Activated T-cell treated with anti-CD3 and anti-CD28 coated beads, Interleukin-2, amount 50 U/mL, for 4 hours (primary cell): Measurements from ENCODE around the gene DGKG. TPM values are rescaled to one million over a fixed set of nuclear protein-coding genes. Genes with fewer than 3 reads are reported as not detected.

Experiments
- ATAC-seq, 2 donors: fragments of 200-7000 bp; cut with Tn5 transposase; one replicate each; pipeline ENCODE4 v1.10.0; 2021
- DNase-seq: peaks from one replicate; pipeline ENCODE4 v3.0.0-alpha.2; 2020
- H3K27me3 Mint-ChIP-seq: one replicate; pipeline ENCODE4 v1.8.0; 2021; ENCODE audit warnings: low read depth, mixed read lengths
- H3K36me3 Mint-ChIP-seq: one replicate; pipeline ENCODE4 v1.8.0; 2022; ENCODE audit warnings: mixed read lengths; ENCODE audit not compliant: insufficient read depth
- H3K4me1 Mint-ChIP-seq: one replicate; pipeline ENCODE4 v1.8.0; 2021; ENCODE audit warnings: low read depth, mixed read lengths
- H3K4me3 Mint-ChIP-seq: one replicate; pipeline ENCODE4 v1.8.0; 2021; ENCODE audit warnings: mild to moderate bottlenecking, moderate library complexity, mixed read lengths
- H3K9me3 Mint-ChIP-seq: one replicate; pipeline ENCODE4 v1.8.0; 2021; ENCODE audit warnings: mixed read lengths
- total RNA-seq, 3 donors: library from RNA; stranded (reverse); gene quantifications; one replicate each; pipeline ENCODE4 v1.2.1, GENCODE V29; 2021

The DGKG gene
- total RNA-seq, 3 donors from 2014 or later: 0.27 to 1.2 (median 0.40) TPM

- Mint-ChIP-seq H3K36me3 (no peaks in the 10 kb centered on the region), H3K4me1 (peaks cover 6% of the 10 kb centered on the region), H3K9me3 (peaks cover 5% of the 10 kb centered on the region), H3K27me3 (peaks cover 2% of the 10 kb centered on the region), H3K4me3 (no peak overlapping the region)
- no peak for ATAC-seq
- DNase-seq: no peak
These were observed 19.6 kb upstream of the DGKG start for GRCh38 chr3:186381424-186382216.

DNA sequence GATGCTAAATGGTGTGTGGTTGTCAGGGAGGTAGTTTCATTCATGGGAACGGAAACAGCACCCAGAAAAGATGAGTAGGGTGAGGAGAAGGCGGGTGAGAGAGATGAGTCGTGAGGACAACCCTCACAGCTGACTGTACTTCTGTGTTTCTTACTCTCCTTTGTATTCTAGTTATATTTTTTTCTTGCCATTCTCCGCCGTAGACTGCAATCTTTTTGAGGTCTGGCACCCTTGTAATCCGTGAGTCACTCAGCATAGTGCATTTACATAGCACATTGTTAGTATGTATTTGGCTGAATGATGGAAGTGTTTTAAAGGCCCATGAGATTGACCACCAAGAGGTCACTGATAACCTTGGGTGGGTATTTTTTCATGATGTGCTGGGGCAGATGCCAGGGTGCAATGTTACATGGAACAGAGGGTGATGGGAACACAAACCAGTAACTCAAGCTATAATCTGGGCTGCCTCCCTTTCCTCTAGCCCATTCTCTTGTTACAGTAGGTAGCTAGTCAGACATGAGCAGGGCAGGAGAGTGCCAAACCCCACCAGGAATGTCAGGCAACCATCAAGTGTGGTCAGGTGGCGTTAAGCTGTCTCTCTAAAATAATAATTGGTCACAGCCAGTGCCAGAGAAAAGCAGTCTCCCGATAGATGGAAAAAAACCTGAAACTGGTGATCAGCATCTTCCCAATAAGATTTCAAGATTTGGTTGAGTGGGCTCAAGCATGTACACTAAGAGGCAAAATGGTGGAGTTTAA is 18.8 kb upstream of the DGKG start:
- Mint-ChIP-seq H3K27me3 (peaks cover 8% of the 10 kb centered on the region), H3K9me3 (peaks cover 5% of the 10 kb centered on the region), H3K36me3 (no peaks in the 10 kb centered on the region), H3K4me1 (peaks cover 6% of the 10 kb centered on the region), H3K4me3 (no peak overlapping the region)
- peak; percentile 77 to 84 for ATAC-seq
- DNase-seq: no peak

- Mint-ChIP-seq H3K4me1 (peaks cover under 1% of the 10 kb centered on the region), H3K9me3 (peaks cover 5% of the 10 kb centered on the region), H3K4me3 (no peak overlapping the region), H3K27me3 (peaks cover 21% of the 10 kb centered on the region), H3K36me3 (no peaks in the 10 kb centered on the region)
- no peak for DNase-seq
- ATAC-seq: no peak
These were observed 13.4 kb upstream of the DGKG start for GRCh38 chr3:186375443-186375842.

- Mint-ChIP-seq H3K4me1 (no peaks in the 10 kb centered on the region), H3K9me3 (peaks cover 5% of the 10 kb centered on the region), H3K4me3 (no peak overlapping the region), H3K36me3 (no peaks in the 10 kb centered on the region), H3K27me3 (peaks cover 23% of the 10 kb centered on the region)
- ATAC-seq (no peak), DNase-seq (no peak)
These were observed 12.3 kb upstream of the DGKG start for GRCh38 chr3:186374376-186374775.

DNA sequence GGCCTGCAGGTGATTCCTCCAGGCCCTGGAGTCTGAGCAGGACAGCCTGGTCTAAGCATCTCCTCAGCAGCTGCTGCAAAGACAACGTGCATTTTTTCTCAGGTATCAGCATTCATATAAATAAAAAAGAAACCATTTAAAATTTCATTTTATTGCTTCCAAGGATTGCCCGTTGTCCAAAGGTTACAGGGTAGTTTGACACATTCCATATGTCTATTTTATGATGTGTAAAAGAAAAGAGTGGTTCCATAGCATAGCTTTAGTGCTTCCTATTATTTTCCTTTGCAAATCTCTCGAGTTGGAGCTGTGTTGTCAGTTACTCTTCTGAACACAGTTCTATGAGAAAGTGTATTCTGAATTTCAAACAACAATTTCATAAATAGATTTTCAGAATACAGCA is 7.2 kb upstream of the DGKG start:
- no peak for ATAC-seq
- H3K9me3 Mint-ChIP-seq: no peaks in the 10 kb centered on the region
- no peak overlapping the region for H3K4me3 Mint-ChIP-seq
- DNase-seq: no peak
- H3K4me1 Mint-ChIP-seq: no peaks in the 10 kb centered on the region
- peaks cover 14% of the 10 kb centered on the region for H3K27me3 Mint-ChIP-seq
- no peaks in the 10 kb centered on the region for H3K36me3 Mint-ChIP-seq

DNA sequence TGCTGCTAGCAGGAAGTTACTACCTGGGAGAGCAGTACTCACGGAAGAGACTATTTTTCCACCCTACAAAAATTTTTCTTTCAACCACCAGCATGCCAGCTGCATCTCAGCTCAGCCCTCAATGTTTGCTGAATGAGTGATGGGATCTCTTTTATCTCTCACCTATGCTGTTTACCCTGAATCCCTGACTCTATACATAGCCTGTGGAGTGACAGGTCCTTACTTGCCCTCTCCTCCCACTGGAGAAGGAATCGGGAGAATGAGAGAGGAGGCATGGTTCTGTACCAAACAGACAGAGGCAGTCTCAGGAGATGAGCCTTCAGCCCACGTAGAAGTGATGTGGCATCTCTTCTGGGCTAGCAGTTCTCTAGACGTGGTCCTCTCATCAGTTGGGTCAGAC is 6.7 kb upstream of the DGKG start:
- DNase-seq: no peak
- Mint-ChIP-seq H3K4me1 (no peaks in the 10 kb centered on the region), H3K4me3 (no peak overlapping the region), H3K27me3 (peaks cover 17% of the 10 kb centered on the region), H3K9me3 (no peaks in the 10 kb centered on the region), H3K36me3 (no peaks in the 10 kb centered on the region)
- no peak for ATAC-seq

DNA sequence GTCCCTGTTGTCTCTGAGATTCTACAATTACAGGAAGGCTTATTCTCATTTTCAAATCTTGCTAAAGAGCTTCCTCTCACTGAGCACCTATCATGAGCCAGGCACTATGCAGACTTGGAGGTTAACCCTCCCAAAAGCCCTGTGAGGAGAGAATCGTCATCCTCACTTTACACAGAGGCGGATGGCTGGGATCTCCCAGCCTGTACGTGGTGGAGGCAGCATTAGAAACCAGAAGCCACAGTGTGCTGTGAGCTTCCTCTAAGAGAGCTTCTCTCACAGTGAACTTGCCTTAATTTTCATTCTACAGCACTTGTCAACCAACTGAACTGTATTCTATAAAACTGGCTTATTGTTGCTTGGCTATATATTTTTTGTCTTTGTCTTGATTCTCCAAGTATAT is 6.1 kb upstream of the DGKG start:
- no peaks in the 10 kb centered on the region for H3K4me1 Mint-ChIP-seq
- no peak overlapping the region for H3K4me3 Mint-ChIP-seq
- ATAC-seq: no peak
- no peak for DNase-seq
- no peaks in the 10 kb centered on the region for H3K36me3 Mint-ChIP-seq
- peaks cover 23% of the 10 kb centered on the region for H3K27me3 Mint-ChIP-seq
- no peaks in the 10 kb centered on the region for H3K9me3 Mint-ChIP-seq

- Mint-ChIP-seq H3K4me1 (no peaks in the 10 kb centered on the region), H3K27me3 (peaks cover 28% of the 10 kb centered on the region), H3K36me3 (no peaks in the 10 kb centered on the region), H3K9me3 (no peaks in the 10 kb centered on the region), H3K4me3 (no peak overlapping the region)
- ATAC-seq: no peak
- no peak for DNase-seq
These were observed 5.6 kb upstream of the DGKG start for GRCh38 chr3:186367631-186368030.

DNA sequence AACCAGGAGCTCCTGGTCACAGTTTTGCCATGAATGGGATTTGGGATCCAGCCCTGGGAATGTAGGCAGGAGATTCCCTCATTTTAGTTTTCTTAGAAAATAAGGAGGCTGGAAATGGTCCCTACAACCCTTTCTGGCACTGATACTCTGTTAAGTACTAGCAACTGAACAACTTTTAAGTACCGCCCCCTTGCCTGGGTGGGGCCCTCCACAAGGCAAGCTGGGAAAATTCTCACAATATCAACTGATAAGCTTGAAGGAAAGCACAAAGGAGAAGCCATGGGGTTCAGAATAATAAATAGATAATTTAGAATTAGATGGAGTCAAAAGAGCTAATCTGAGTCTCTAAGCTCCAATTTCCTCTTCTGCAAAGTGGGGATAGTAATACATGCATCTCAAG is 4.2 kb upstream of the DGKG start:
- ATAC-seq: no peak
- Mint-ChIP-seq H3K27me3 (peaks cover 35% of the 10 kb centered on the region), H3K36me3 (no peaks in the 10 kb centered on the region), H3K4me3 (no peak overlapping the region), H3K4me1 (peaks cover 5% of the 10 kb centered on the region), H3K9me3 (no peaks in the 10 kb centered on the region)
- no peak for DNase-seq

GRCh38 chr3:186365202-186365974 is 3.4 kb upstream of the DGKG start:
- Mint-ChIP-seq H3K9me3 (no peaks in the 10 kb centered on the region), H3K36me3 (no peaks in the 10 kb centered on the region), H3K4me1 (peaks cover 7% of the 10 kb centered on the region), H3K4me3 (no peak overlapping the region), H3K27me3 (peaks cover 41% of the 10 kb centered on the region)
- ATAC-seq (no peak), DNase-seq (no peak)

DNA sequence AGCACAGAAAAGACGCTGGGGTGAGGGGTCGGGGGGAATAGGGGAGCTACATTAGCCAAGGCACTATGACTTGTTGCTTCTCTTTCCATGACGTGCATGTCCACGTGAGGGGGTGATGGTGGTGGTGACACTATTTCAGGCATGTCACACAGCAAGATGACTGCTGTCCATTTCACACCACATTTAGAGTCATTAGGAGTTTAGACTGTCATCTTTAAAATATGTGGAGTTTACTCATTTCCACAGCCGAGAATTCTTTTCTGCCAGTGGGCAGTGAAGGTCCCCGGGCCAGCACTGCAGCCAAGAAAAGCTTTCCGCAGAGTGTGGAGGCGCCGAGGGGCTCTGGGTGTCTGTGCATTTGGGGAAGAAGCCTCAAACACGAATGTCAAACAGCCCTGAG is 954 bp upstream of the DGKG start:
- no peaks in the 10 kb centered on the region for H3K9me3 Mint-ChIP-seq
- no peaks in the 10 kb centered on the region for H3K36me3 Mint-ChIP-seq
- ATAC-seq: no peak
- DNase-seq: no peak
- H3K4me1 Mint-ChIP-seq: peaks cover 7% of the 10 kb centered on the region
- peaks cover 51% of the 10 kb centered on the region for H3K27me3 Mint-ChIP-seq
- H3K4me3 Mint-ChIP-seq: no peak overlapping the region

GRCh38 chr3:186362537-186362842 is 456 bp upstream of the DGKG start:
- Mint-ChIP-seq H3K27me3 (peaks cover 48% of the 10 kb centered on the region), H3K4me1 (peaks cover 7% of the 10 kb centered on the region), H3K36me3 (no peaks in the 10 kb centered on the region), H3K9me3 (no peaks in the 10 kb centered on the region), H3K4me3 (no peak overlapping the region)
- ATAC-seq (no peak), DNase-seq (no peak)

DNA sequence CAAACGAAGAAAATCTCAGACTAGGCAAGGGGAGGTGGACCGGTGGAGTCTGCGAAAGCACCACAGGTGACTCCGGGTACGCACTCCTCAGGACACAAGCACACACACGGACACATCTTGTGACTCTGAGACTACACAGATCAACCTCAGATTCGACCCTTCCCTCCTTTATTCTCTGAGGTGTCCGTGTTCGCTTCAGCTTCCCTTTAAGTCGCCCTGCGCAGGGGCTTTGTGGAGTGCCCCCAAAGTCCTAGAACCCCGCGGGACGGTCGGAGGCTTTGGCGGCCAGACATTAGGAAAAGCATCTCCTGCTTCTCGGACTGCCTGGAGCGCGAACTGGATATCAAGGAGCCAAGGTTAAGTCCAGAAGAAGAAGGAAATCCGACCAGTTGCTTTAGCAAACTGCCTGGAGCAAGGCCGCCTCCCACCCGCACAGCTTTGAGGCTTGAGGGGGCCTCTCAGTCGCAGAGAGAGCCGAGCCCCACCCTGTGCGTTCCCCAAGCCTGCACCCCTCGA is 730 bp downstream of the DGKG start:
- no peak for DNase-seq
- H3K4me1 Mint-ChIP-seq: peaks cover 7% of the 10 kb centered on the region
- H3K4me3 Mint-ChIP-seq: no peak overlapping the region
- peaks cover 49% of the 10 kb centered on the region for H3K27me3 Mint-ChIP-seq
- no peaks in the 10 kb centered on the region for H3K9me3 Mint-ChIP-seq
- peak; percentile 16 to 36 for ATAC-seq
- H3K36me3 Mint-ChIP-seq: no peaks in the 10 kb centered on the region

DNA sequence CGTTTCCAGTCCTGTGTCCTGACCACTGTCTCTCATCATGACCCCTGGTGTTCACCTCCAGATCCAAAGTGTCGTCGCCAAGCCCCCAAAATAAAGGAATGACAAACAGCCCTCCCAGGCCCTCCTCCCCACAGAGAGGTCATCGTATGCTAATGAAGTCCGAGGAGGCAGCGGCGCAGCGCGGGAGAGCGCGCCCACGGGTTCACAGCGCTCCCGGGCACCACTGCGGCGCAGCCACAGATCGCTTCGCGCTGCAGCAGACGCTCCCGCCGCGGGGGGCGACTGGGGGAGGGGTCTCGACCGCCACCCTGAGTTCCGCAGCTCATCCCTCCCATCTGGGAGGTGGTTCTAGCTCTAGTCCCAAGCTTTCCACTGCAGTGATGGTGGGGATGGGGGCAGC is 1.3 kb downstream of the DGKG start:
- H3K4me3 Mint-ChIP-seq: no peak overlapping the region
- H3K27me3 Mint-ChIP-seq: peaks cover 51% of the 10 kb centered on the region
- peaks cover 7% of the 10 kb centered on the region for H3K4me1 Mint-ChIP-seq
- ATAC-seq (no peak), DNase-seq (no peak)
- H3K9me3 Mint-ChIP-seq: no peaks in the 10 kb centered on the region
- no peaks in the 10 kb centered on the region for H3K36me3 Mint-ChIP-seq
